LNCaP clone FGC (cell line): ENCODE data around the gene NPFFR1.

Experiments
- DNase-seq: peaks from one replicate; pipeline ENCODE4 v3.0.0-alpha.2; 2011; ENCODE audit warnings: low read depth
- H3K4me3 ChIP-seq: 2 replicates; pipeline ENCODE4 v1.5.1; 2011; ENCODE audit warnings: mild to moderate bottlenecking, low read depth, low read length, control low read depth
- CTCF ChIP-seq: IDR thresholded peaks from 2 replicates; pipeline ENCODE4 v1.5.1; 2012; ENCODE audit warnings: mild to moderate bottlenecking; ENCODE audit not compliant: control insufficient read depth, insufficient read depth; ENCODE audit errors: extremely low read depth

Gene NPFFR1

GRCh38 chr10:70206762-70207161, 77.0 kb downstream of the NPFFR1 start:
- no peak overlapping the region for H3K4me3 ChIP-seq
- DNase-seq, result no peak
- TF ChIP-seq CTCF, result no peak

DNA sequence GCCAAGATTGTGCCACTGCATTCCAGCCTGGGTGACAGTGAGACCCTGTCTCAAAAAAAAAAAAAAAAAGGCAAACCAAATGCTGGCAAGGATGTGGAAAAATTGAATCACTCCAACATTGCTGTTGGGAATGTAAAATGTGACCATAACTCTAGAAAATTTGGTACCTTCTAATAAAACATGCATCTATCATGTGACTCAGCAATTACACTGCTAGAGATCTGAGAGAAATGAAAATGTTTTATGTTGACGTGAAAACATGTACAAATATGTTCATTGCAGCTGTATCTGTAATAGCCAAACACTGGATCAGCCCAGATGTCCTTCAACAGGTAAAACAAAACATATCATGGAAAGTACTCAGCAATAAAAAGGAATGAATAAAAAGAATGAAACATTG, 82.7 kb downstream of the NPFFR1 start:
- no peak for TF ChIP-seq CTCF
- no peak for DNase-seq

DNA sequence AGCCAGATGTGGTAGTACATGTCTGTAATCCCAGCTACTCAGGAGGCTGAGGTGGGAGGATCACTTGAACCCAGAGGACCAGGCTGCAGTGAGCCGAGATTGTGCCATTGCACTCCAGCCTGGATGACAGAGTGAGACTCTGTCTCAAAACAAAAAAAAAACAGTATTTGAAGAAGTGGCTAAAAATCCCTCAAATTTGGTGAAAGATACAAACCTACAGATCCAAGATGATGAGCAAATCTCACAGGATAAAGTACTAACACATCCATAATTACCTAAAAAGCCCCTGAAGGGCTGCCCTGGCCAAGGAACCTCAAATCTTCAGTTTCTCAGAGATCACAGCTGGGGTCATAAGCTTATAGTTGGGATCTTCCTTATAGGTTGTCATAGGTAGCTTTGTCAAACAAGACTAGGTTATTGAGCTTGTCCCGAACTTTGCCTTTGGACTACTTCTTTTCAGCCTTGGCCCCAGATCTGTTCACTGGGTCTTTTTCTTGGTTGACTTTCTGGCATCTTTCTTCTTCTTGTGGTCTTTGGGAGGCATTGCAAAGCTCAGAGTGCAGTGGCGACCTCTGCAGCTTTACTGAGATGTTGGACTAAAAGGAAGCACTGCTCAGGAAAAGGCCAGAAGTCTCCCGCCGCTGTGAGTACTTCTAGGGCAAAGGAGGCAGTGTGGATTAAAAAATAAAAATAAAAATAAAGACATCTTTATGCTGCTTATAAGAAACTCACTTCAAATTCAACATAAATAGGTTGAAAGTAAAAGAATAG, 84.9 kb downstream of the NPFFR1 start:
- no peak for TF ChIP-seq CTCF
- no peak for DNase-seq
- no peak overlapping the region for H3K4me3 ChIP-seq

More for the DNA sequence above, 82.7 kb downstream of the NPFFR1 start:
- H3K4me3 ChIP-seq, result no peak overlapping the region
